OCI-M1 (cell line): Measurements from ENCODE around the gene MGLL.

ENCODE experiments used
- DNase-seq: peaks from one replicate; lab custom pipeline; 2025; lab: John Stamatoyannopoulos, UW

Gene MGLL

GRCh38 chr3:127789051-127789450 is 33.3 kb downstream of the MGLL start:
- no peak for DNase-seq

- DNase-seq, result no peak
These were observed 33.8 kb downstream of the MGLL start for GRCh38 chr3:127788451-127788909.

- DNase-seq, result no peak
These were observed 34.5 kb downstream of the MGLL start for GRCh38 chr3:127787571-127788365.

GRCh38 chr3:127787071-127787490 is 35.2 kb downstream of the MGLL start:
- no peak for DNase-seq

- DNase-seq, result no peak
These were observed 35.8 kb downstream of the MGLL start for GRCh38 chr3:127786353-127787070.

- no peak for DNase-seq
These were observed 36.5 kb downstream of the MGLL start for GRCh38 chr3:127785711-127786265.

GRCh38 chr3:127784865-127785710 is 37.2 kb downstream of the MGLL start:
- no peak for DNase-seq

GRCh38 chr3:127784283-127784682 is 38.0 kb downstream of the MGLL start:
- DNase-seq, result no peak

- DNase-seq, result no peak
These were observed 38.6 kb downstream of the MGLL start for GRCh38 chr3:127783642-127784160.

GRCh38 chr3:127783166-127783565 is 39.1 kb downstream of the MGLL start:
- DNase-seq, result no peak

- DNase-seq, result no peak
These were observed 40.8 kb downstream of the MGLL start for GRCh38 chr3:127781411-127782001.

GRCh38 chr3:127780536-127781400 is 41.5 kb downstream of the MGLL start:
- no peak for DNase-seq

- DNase-seq, result no peak
These were observed 42.6 kb downstream of the MGLL start for GRCh38 chr3:127779747-127780146.

GRCh38 chr3:127777921-127778656 is 44.2 kb downstream of the MGLL start:
- DNase-seq, result no peak

GRCh38 chr3:127777332-127777731 is 45.0 kb downstream of the MGLL start:
- DNase-seq, result no peak

GRCh38 chr3:127776347-127776746 is 46.0 kb downstream of the MGLL start:
- no peak for DNase-seq

GRCh38 chr3:127775398-127776109 is 46.8 kb downstream of the MGLL start:
- peak; percentile 18 for DNase-seq

- no peak for DNase-seq
These were observed 47.7 kb downstream of the MGLL start for GRCh38 chr3:127774647-127775046.
